SK-N-SH (cell line): ENCODE measurements around the gene HLA-DPA1.

Experiments
- JUND ChIP-seq: IDR thresholded peaks from 2 replicates; pipeline ENCODE4 v1.4.0; 2012
- SMC3 ChIP-seq: IDR thresholded peaks from 2 replicates; pipeline ENCODE4 v1.6.1; 2012; ENCODE audit warnings: low read depth, low read length, improper control_type of control experiment

GRCh38 chr6:33107641-33108040, 34.2 kb upstream of the HLA-DPA1 start:
- no peak for TF ChIP-seq SMC3
- TF ChIP-seq JUND: no peak
